Stimulated activated naive CD8-positive, alpha-beta T cell treated with anti-CD3 and anti-CD28 coated beads, Interleukin-15, Interleukin-2, amounts not matched to agents 100 ng/mL and 50 ng/mL, for 24 hours (primary cell): ENCODE data around the gene DDX3X.
"Not testable (repeated sequence)": the region's sequence is repeated elsewhere in the genome, so short reads cannot be mapped to it uniquely, and the experiment has no call there.

ENCODE experiments used
- H3K27ac Mint-ChIP-seq: one replicate; pipeline ENCODE4 v1.8.0; 2021; ENCODE audit warnings: mild to moderate bottlenecking, mixed read lengths
- H3K27me3 Mint-ChIP-seq: one replicate; pipeline ENCODE4 v1.8.0; 2021; ENCODE audit warnings: mixed read lengths
- H3K36me3 Mint-ChIP-seq: one replicate; pipeline ENCODE4 v1.8.0; 2021; ENCODE audit warnings: low read depth, mixed read lengths
- H3K4me1 Mint-ChIP-seq: one replicate; pipeline ENCODE4 v1.8.0; 2021; ENCODE audit warnings: low read depth, mixed read lengths
- H3K4me3 Mint-ChIP-seq: one replicate; pipeline ENCODE4 v1.8.0; 2021; ENCODE audit warnings: mild to moderate bottlenecking, mixed read lengths
- H3K9me3 Mint-ChIP-seq: one replicate; pipeline ENCODE4 v1.8.0; 2021; ENCODE audit warnings: mixed read lengths

The DDX3X gene

DNA sequence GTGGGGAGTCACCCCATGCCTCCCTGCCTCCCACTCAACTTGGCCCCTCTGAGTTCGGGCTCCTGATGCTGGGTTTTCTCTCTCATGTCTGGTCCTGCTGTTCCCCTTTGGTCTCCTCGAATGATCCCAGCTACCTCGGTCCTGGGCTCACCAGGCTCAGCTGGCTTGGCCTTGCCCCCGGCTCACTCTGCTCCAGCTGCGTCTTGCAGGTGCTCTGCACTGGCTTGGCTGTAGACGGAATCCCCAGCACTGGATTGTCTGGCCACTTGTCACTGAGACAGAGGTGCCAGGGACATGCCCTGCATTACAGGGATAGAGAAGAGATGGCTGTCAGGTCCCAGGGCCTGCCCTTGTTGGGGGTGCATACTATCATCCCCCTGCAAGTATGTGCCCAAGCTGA lies 71.6 kb downstream of the DDX3X start:
- no peaks in the 10 kb centered on the region for H3K27me3 Mint-ChIP-seq
- H3K4me3 Mint-ChIP-seq, result no peak overlapping the region
- H3K36me3 Mint-ChIP-seq, result no peaks in the 10 kb centered on the region
- no peak overlapping the region for H3K27ac Mint-ChIP-seq
- no peaks in the 10 kb centered on the region for H3K9me3 Mint-ChIP-seq
- no peaks in the 10 kb centered on the region for H3K4me1 Mint-ChIP-seq

DNA sequence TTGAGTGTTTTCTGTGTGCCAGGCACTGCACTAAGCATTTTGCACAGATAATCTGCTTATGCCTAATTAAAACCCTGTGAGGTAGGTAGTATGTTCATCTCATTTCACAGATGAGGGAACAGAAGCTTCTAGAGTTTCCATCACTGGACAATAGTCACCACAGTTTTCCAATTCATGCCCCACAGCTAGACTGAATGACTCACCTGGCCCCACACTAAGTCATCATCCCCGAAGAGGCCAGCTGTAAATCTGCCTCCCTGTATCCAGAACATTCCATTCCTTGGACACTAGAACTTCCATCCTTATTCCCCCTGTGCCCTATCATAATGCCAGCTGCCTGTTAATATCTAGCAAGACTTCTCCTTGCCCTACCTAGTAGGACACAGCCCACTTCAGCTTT lies 72.2 kb downstream of the DDX3X start:
- Mint-ChIP-seq H3K36me3 (no peaks in the 10 kb centered on the region), H3K9me3 (no peaks in the 10 kb centered on the region), H3K27me3 (no peaks in the 10 kb centered on the region), H3K4me1 (no peaks in the 10 kb centered on the region), H3K27ac (no peak overlapping the region), H3K4me3 (no peak overlapping the region)

DNA sequence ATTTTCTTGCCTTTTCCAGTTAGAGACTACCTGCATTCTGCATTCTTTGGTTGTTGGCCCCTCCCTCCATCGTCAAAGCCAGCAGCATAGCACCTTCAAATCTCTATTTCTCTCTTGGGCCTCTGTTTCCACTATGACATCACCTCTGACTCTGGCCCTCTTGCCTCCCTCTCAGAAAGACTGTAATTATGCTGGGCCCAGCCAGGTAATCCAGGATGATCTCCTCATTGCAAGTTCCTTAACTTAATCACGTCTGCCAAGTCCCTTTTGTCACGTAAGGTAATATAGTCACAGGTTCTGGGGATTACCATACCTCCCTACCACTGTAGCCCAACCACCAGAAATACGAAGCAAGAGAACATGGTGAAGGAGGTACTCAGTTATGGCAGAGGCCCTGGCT lies 73.9 kb downstream of the DDX3X start:
- Mint-ChIP-seq H3K9me3 (no peaks in the 10 kb centered on the region), H3K27me3 (no peaks in the 10 kb centered on the region), H3K36me3 (no peaks in the 10 kb centered on the region), H3K4me1 (no peaks in the 10 kb centered on the region), H3K27ac (no peak overlapping the region), H3K4me3 (no peak overlapping the region)

DNA sequence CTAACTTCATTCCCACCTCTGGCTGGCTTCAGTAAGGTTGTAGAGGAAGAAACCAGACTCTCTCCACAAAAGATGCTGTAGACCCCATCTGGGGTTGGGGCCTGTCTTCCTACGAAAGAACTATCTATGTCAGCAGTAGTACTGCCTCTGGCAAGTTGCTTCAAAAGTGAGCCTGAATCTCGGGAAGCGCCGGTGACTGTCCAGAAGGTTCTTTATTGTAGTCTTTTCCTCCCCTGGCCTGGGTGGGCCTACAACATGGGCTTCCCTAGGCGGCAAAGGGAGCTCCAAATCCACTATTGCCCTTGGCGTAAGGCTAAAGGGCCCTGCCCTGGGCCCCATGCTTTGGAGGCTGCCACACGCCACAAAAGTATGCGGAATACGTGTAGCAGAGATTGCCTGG lies 74.6 kb downstream of the DDX3X start:
- Mint-ChIP-seq H3K9me3 (no peaks in the 10 kb centered on the region), H3K4me3 (no peak overlapping the region), H3K4me1 (no peaks in the 10 kb centered on the region), H3K27ac (no peak overlapping the region), H3K36me3 (no peaks in the 10 kb centered on the region), H3K27me3 (no peaks in the 10 kb centered on the region)

DNA sequence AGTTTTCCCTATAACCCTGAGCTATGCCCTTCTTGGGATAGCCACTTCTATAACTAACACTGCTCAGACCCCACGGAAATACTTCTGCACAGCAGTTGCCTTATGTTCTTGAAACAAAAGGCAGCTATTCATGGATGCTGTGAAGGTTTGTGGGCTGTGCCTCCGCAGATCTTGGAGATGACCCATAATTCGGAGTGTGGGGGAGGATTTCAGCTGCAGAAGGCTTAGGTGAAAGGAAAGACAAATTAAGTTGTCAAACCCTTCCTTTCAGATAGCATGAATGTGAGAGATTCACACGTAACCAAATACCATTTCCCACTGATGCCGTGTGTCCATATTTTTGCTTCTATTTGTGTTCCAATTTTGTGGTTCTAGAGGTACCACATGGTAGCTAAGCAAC lies 75.0 kb downstream of the DDX3X start:
- H3K9me3 Mint-ChIP-seq, result no peaks in the 10 kb centered on the region

DNA sequence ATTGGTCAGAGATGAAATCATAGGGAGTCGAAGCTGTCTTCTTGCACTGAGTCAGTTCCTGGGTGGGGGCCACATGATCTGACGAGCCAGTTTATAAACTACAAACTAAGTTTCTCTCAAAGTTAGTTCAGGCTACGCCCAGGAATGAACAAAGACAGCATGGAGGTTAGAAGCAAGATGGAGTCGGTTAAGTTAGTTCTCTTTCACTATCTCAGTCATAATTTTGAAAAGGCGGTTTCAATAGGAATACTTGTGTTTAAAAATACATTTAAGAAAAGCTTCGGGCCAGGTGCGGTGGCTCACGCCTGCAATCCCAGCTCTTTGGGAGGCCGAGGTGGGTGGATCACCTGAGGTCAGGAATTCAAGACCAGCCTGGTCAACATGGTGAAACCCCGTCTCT lies 77.3 kb downstream of the DDX3X start:
- H3K27me3 Mint-ChIP-seq, H3K4me3 Mint-ChIP-seq, H3K4me1 Mint-ChIP-seq, H3K27ac Mint-ChIP-seq, H3K9me3 Mint-ChIP-seq, H3K36me3 Mint-ChIP-seq: not testable (repeated sequence)

More for the DNA sequence above, 75.0 kb downstream of the DDX3X start:
- Mint-ChIP-seq H3K36me3 (no peaks in the 10 kb centered on the region), H3K4me1 (no peaks in the 10 kb centered on the region), H3K27ac (no peak overlapping the region), H3K27me3 (no peaks in the 10 kb centered on the region), H3K4me3 (no peak overlapping the region)

DNA sequence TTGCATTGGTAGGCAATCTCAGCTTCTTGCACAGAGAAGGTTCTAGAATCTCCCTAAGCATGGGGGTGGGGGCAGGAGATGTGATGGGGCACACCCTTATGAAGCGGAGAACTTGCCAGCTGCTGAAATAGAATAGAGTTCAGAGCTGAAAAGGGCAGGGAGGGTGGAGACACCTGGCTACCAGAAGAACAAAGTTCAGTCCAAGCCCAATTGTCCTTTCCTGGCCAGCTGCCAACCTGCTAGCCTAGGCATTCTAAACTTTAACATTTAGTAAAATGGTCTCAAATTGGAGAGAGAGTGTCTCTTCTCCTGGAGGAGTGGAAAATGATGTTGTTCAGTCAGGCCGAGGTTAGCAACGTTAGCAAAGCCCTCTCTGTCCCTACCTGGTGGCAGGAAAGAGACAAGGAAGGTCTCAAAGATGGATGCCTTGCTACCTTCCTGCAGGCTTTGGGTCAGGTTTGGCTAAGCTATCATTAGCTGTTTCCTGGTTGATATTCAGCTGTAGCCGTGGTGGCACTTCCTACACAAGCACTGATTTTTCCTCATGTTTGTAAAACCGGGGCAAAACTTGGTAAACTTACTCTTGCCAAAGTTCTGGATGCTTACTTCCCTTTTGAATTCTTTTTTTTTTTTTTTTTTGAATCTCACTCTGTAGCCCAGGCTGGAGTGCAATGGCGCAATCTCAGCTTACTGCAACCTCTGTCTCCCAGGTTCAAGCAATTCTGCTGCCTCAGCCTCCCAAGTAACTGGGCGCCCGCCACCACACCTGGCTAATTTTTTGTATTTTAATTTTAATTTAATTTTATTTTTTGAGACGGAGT lies 78.5 kb downstream of the DDX3X start:
- no peak overlapping the region for H3K27ac Mint-ChIP-seq
- no peaks in the 10 kb centered on the region for H3K27me3 Mint-ChIP-seq
- H3K36me3 Mint-ChIP-seq, result no peaks in the 10 kb centered on the region
- H3K9me3 Mint-ChIP-seq, result no peaks in the 10 kb centered on the region
- H3K4me1 Mint-ChIP-seq, result no peaks in the 10 kb centered on the region
- no peak overlapping the region for H3K4me3 Mint-ChIP-seq
